ENCODE measurements around the gene RFXANK.
A peak's percentile ranks its signal among the peaks of the same experiment; 100 is the strongest.

- peak; percentile 89 for TF ChIP-seq CTCF (IDR thresholded peaks at IDR 0.05)
- no peak for TF ChIP-seq ZFX (IDR thresholded peaks at IDR 0.05; ENCODE audit: borderline replicate concordance)
These were observed 32.9 kb downstream of the RFXANK start for GRCh38 chr19:19224852-19225494.

All from 22Rv1 (cell line).